SU-DHL-6 (cell line): Measurements from ENCODE around the gene LHFPL5.

Experiments
- CTCF ChIP-seq: fragments of 200-600 bp; sonication (generic); IDR thresholded peaks from one replicate; pipeline ENCODE4 v1.5.1; 2017; ENCODE audit warnings: antibody characterized with exemption, mild to moderate bottlenecking, low read length, moderate library complexity; ENCODE audit not compliant: insufficient read depth, poor library complexity, severe bottlenecking
- EZH2phosphoT487 ChIP-seq: fragments of 200-600 bp; sonication (generic), shearing (Covaris generic); conservative IDR thresholded peaks from 2 replicates; pipeline ENCODE4 v1.6.1; 2018; ENCODE audit warnings: mild to moderate bottlenecking, antibody characterized with exemption, low read length, moderate library complexity, mixed read lengths

GRCh38 chr6:35823601-35824000 lies 18.4 kb downstream of the LHFPL5 start:
- TF ChIP-seq CTCF (no peak), EZH2phosphoT487 (no peak)
